Suprapubic skin (tissue), 4 donors: Measurements from ENCODE around the gene C10orf95.

Experiments
- CTCF ChIP-seq, 2 donors: fragments of 200-600 bp in 1 of 2; fragments of 450-650 bp in 1 of 2; sonication (generic) in 1 of 2; IDR thresholded peaks; one replicate each; pipeline ENCODE4 v1.5.1; 2016 to 2019; ENCODE audit warnings: antibody characterized with exemption in 2 of 2, mild to moderate bottlenecking in 1 of 2, moderate library complexity in 1 of 2
- EP300 ChIP-seq: sonication (generic); formaldehyde crosslinking; IDR thresholded peaks from one replicate; pipeline ENCODE4 v1.6.1; 2017; ENCODE audit warnings: antibody characterized with exemption
- POLR2A ChIP-seq, 2 donors: fragments of 450-650 bp; IDR thresholded peaks; one replicate each; pipeline ENCODE4 v1.6.1; 2017; ENCODE audit warnings: antibody characterized with exemption in 2 of 2, mild to moderate bottlenecking in 2 of 2, moderate library complexity in 2 of 2
- POLR2AphosphoS5 ChIP-seq, 3 donors: sonication (generic); formaldehyde crosslinking; IDR thresholded peaks; one replicate each; pipeline ENCODE4 v1.6.1; 2017; ENCODE audit warnings: antibody characterized with exemption in 3 of 3

GRCh38 chr10:102431452-102432124, 19.8 kb downstream of the C10orf95 start:
- TF ChIP-seq POLR2A (IDR thresholded peaks at IDR 0.05) (no peak), CTCF (IDR thresholded peaks at IDR 0.05) (no peak), EP300 (no peak), POLR2AphosphoS5 (IDR thresholded peaks at IDR 0.05) (no peak)
